ENCODE measurements around the gene OR10A3. TPM values are rescaled to one million over a fixed set of nuclear protein-coding genes. Genes with fewer than 3 reads are reported as not detected.

Gene OR10A3
- total RNA-seq, 1 donor from 2014 or later, result not detected

GRCh38 chr11:7981619-7982157 lies 40.2 kb upstream of the OR10A3 start:
- Histone ChIP-seq H3K4me3 (no peak overlapping the region), H3K36me3 (no peaks in the 10 kb centered on the region), H3K27ac (no peak overlapping the region), H3K27me3 (no peaks in the 10 kb centered on the region), H3K9me3 (no peaks in the 10 kb centered on the region), H3K4me1 (peaks cover 10% of the 10 kb centered on the region)
- ATAC-seq (no peak), DNase-seq (no peak)
- TF ChIP-seq CTCF (IDR thresholded peaks at IDR 0.05), result no peak
- intact Hi-C loops (cut with DNase I), result loop anchor here (10.0 kb wide), 1 partner anchor 87 kb away; no protein-coding TSS in a partner anchor

- H3K4me3 ChIP-seq, result no peak overlapping the region
- no peak for ATAC-seq
- peaks cover 3% of the 10 kb centered on the region for H3K4me1 ChIP-seq
- no peak for DNase-seq
- intact Hi-C loops (cut with DNase I), result no loop called here
- no peaks in the 10 kb centered on the region for H3K36me3 ChIP-seq
- no peak for TF ChIP-seq CTCF (IDR thresholded peaks at IDR 0.05)
- no peak overlapping the region for H3K27ac ChIP-seq
- no peaks in the 10 kb centered on the region for H3K27me3 ChIP-seq
- H3K9me3 ChIP-seq, result no peaks in the 10 kb centered on the region
Observed at GRCh38 chr11:7977232-7977917, 35.9 kb upstream of the OR10A3 start.

DNA sequence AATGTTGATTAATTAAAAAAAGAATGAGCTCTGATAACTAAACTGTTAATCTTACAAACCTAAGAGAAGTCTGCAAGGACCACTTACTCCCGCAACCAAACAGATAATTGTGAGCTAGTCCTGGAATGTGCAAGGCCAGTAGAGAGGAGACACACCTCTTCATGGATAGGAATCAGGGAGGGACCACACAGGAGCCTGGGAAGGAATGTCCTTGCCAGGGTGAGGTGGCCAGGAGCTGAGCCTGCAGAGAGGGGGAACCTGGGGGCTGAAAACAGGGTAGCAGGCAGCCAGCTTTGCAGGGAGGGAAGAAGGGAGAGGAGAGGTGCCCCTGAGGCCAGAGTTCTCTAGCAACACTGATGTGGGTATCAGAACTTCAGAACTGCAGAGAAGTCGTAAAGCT lies 33.2 kb upstream of the OR10A3 start:
- intact Hi-C loops (cut with DNase I), result no loop called here
- H3K36me3 ChIP-seq, result no peaks in the 10 kb centered on the region
- ATAC-seq (no peak), DNase-seq (no peak)
- H3K27me3 ChIP-seq, result no peaks in the 10 kb centered on the region
- H3K27ac ChIP-seq, result no peak overlapping the region
- H3K4me3 ChIP-seq, result no peak overlapping the region
- TF ChIP-seq CTCF (IDR thresholded peaks at IDR 0.05), result no peak
- H3K9me3 ChIP-seq, result no peaks in the 10 kb centered on the region
- peaks cover 3% of the 10 kb centered on the region for H3K4me1 ChIP-seq

DNA sequence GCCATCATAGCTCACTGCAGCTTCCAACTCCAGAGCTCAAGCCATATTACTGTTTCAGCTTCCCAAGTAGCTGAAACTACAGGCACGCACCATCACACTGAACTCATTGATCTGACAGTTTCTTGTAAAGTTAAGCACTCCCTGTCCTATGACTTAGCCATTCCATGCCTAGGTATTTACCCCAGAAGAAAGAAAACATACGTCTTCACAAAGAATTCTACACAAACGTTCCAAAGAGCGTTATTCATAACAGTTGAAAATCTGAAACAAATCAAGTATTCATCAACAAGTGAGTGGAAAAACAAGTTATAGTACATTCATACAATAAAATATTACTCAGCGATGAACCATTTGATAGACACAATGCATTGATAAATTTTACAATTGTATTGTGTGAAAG lies 31.5 kb upstream of the OR10A3 start:
- Histone ChIP-seq H3K27ac (no peak overlapping the region), H3K9me3 (no peaks in the 10 kb centered on the region), H3K27me3 (no peaks in the 10 kb centered on the region), H3K4me1 (peaks cover 3% of the 10 kb centered on the region), H3K4me3 (no peak overlapping the region), H3K36me3 (no peaks in the 10 kb centered on the region)
- no peak for ATAC-seq
- no peak for TF ChIP-seq CTCF (IDR thresholded peaks at IDR 0.05)
- no peak for DNase-seq
- intact Hi-C loops (cut with DNase I), result no loop called here

GRCh38 chr11:7971846-7972245 lies 30.3 kb upstream of the OR10A3 start:
- Histone ChIP-seq H3K4me1 (no peaks in the 10 kb centered on the region), H3K36me3 (no peaks in the 10 kb centered on the region), H3K4me3 (no peak overlapping the region), H3K27me3 (no peaks in the 10 kb centered on the region), H3K27ac (no peak overlapping the region), H3K9me3 (no peaks in the 10 kb centered on the region)
- ATAC-seq (no peak), DNase-seq (no peak)
- TF ChIP-seq CTCF (IDR thresholded peaks at IDR 0.05), result no peak
- intact Hi-C loops (cut with DNase I), result no loop called here
